Muscle layer of colon (tissue), 2 donors: ENCODE results near the gene C1orf185.
"Not testable (repeated sequence)": the region's sequence is repeated elsewhere in the genome, so short reads cannot be mapped to it uniquely, and the experiment has no call there.

Experiments
- H3K27ac ChIP-seq: one replicate; pipeline ENCODE4 v1.7.0; 2013; ENCODE audit warnings: low read depth, mild to moderate bottlenecking, low read length, moderate library complexity
- H3K27me3 ChIP-seq, 2 donors: one replicate each; pipeline ENCODE4 v1.7.0; 2013; ENCODE audit warnings: low read length in 2 of 2, mild to moderate bottlenecking in 2 of 2; ENCODE audit not compliant: insufficient read depth in 2 of 2, control insufficient read depth in 1 of 2
- H3K36me3 ChIP-seq: one replicate; pipeline ENCODE4 v1.7.0; 2013; ENCODE audit warnings: mild to moderate bottlenecking, low read length; ENCODE audit not compliant: insufficient read depth
- H3K4me1 ChIP-seq: one replicate; pipeline ENCODE4 v1.7.0; 2013; ENCODE audit warnings: mild to moderate bottlenecking, low read length; ENCODE audit not compliant: insufficient read depth
- H3K4me3 ChIP-seq, 2 donors: one replicate each; pipeline ENCODE4 v1.7.0; 2013; ENCODE audit warnings: low read length in 2 of 2, low read depth in 1 of 2, mild to moderate bottlenecking in 1 of 2, moderate library complexity in 1 of 2
- H3K9ac ChIP-seq: one replicate; pipeline ENCODE4 v1.7.0; 2013; ENCODE audit warnings: low read length
- H3K9me3 ChIP-seq: one replicate; pipeline ENCODE4 v1.7.0; 2013; ENCODE audit warnings: mild to moderate bottlenecking, low read length
- donor health status: abdominal sarcoma.
- donor health status: Adenocarcinoma of cecum.

The C1orf185 gene

DNA sequence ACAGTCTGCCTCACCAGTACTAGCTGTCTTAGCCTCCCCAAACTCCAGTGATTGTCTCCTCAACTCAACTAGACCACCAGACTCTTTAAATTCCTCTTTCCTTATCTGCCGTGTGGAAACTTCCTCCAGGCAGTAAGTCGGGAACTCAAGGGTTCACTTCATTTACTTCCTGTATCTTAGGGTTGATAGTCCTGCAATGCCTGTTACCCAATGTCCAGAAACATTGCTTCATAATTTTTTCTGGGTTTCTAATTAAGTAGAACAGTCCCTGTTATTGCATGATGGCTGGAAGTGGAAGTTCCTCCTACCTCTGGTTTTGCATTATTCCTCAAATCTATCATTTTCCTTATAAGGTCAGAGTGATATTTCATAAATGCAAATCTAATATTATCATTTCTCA lies 73.2 kb downstream of the C1orf185 start:
- no peaks in the 10 kb centered on the region for H3K27me3 ChIP-seq
- H3K36me3 ChIP-seq: no peaks in the 10 kb centered on the region
- H3K4me3 ChIP-seq: no peak overlapping the region
- H3K27ac ChIP-seq: no peak overlapping the region
- no peaks in the 10 kb centered on the region for H3K9me3 ChIP-seq
- no peaks in the 10 kb centered on the region for H3K4me1 ChIP-seq
- H3K9ac ChIP-seq: no peak overlapping the region

DNA sequence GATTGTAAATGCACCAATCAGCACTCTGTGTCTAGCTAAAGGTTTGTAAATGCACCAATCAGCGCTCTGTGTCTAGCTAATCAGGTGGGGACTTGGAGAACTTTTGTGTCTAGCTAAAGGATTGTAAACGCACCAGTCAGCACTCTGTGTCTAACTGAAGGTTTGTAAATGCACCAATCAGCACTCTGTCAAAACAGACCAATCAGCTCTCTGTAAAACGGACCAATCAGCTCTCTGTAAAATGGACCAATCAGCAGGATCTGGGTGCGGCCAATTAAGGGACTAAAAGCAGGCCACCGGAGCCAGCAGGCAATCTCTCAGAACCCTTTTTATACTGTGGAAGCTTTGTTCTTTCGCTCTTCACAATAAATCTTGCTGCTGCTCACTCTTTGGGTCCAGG lies 76.0 kb downstream of the C1orf185 start:
- not testable (repeated sequence) for H3K4me3 ChIP-seq, H3K9ac ChIP-seq, H3K9me3 ChIP-seq

GRCh38 chr1:51188230-51188629 lies 86.2 kb downstream of the C1orf185 start:
- no peak overlapping the region for H3K4me3 ChIP-seq
- no peak overlapping the region for H3K9ac ChIP-seq
- H3K9me3 ChIP-seq: no peaks in the 10 kb centered on the region
- no peak overlapping the region for H3K27ac ChIP-seq
- no peaks in the 10 kb centered on the region for H3K4me1 ChIP-seq
- H3K27me3 ChIP-seq: no peaks in the 10 kb centered on the region
- H3K36me3 ChIP-seq: no peaks in the 10 kb centered on the region

More for the DNA sequence above, 76.0 kb downstream of the C1orf185 start:
- not testable (repeated sequence) for H3K27me3 ChIP-seq, H3K27ac ChIP-seq, H3K36me3 ChIP-seq, H3K4me1 ChIP-seq

DNA sequence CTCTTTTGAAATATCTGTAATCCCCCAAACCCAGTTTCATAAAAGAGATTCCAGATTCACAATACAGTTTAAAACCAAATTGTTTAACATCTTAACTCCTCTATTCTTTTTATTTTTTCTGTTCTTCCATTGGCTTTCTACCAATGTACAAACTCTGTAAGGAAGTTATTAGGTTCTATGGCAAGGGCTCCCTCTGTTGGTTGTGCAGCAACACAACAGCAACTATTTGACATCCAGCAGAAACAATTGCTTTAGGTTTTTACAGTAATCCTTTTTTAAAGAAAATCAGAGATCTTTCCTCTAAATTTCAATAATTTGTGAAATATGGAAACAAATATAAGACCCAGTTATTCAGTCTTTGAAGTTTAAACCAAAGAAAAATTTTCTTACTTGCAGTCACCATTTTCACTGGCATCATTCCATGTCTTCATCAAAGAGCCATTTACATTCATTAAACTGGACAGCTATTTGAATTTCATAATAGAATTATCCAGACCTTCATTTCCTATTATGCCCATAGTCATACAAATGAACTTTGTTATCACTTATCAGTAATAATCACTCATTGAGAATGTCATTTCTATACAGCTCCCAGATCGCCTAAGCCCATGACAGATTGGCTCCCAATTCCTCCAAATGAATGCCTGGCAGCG lies 87.5 kb downstream of the C1orf185 start:
- Histone ChIP-seq H3K27ac (no peak overlapping the region), H3K36me3 (no peaks in the 10 kb centered on the region), H3K27me3 (no peaks in the 10 kb centered on the region), H3K9ac (no peak overlapping the region), H3K4me1 (no peaks in the 10 kb centered on the region), H3K9me3 (no peaks in the 10 kb centered on the region), H3K4me3 (no peak overlapping the region)

DNA sequence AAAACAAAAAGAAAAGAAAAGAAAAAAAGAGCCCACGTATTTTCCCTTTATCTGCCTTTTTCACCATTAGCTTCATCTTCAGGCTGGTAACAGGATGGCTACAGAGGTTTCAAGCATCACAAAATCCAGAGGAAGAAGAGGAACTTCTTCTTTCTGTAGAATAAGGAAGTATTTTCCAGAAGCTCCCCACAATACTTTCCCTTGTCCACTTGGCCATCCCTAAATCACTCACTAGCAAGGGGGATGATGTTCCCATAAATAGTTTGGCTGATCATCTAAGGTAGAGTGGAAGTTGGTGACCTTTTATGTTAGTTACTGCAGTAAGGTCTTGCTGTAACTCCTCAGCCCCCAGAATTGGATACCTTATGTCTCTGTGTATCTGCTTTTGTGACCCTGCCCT lies 88.9 kb downstream of the C1orf185 start:
- no peaks in the 10 kb centered on the region for H3K36me3 ChIP-seq
- no peaks in the 10 kb centered on the region for H3K9me3 ChIP-seq
- H3K4me1 ChIP-seq: no peaks in the 10 kb centered on the region
- H3K9ac ChIP-seq: no peak overlapping the region
- H3K27ac ChIP-seq: no peak overlapping the region
- H3K27me3 ChIP-seq: no peaks in the 10 kb centered on the region
- no peak overlapping the region for H3K4me3 ChIP-seq

DNA sequence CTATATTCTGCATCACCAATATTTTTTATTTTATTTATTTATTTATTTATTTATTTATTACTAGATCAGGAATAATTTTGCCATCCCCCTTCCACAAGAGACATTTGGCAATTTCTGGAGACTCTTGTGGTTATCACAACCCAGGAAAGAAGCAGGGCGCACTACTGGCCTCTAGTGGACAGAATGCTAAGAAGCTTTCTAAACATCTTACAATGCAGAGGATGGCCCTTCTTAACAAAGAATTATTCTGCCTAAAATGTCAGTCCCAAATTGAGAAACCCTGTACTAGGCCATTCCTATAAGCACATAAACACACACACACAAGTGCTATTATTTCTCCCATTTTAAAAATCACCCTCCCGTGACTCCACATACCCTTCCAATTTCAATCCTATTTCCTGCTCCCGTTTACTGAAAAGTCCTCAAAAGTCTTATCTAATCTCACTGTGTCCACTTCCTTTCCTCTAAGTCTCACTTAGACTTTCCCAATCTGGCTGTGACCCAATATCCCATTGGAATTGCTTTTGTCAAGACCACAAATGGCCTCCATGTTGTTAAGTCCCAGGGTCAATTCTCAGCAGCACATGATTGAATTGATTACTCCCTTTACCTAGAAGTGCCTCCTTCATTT lies 90.3 kb downstream of the C1orf185 start:
- no peaks in the 10 kb centered on the region for H3K27me3 ChIP-seq
- no peaks in the 10 kb centered on the region for H3K9me3 ChIP-seq
- H3K4me3 ChIP-seq: no peak overlapping the region
- no peak overlapping the region for H3K9ac ChIP-seq
- no peak overlapping the region for H3K27ac ChIP-seq
- no peaks in the 10 kb centered on the region for H3K36me3 ChIP-seq
- H3K4me1 ChIP-seq: no peaks in the 10 kb centered on the region

- Histone ChIP-seq H3K27ac (no peak overlapping the region), H3K4me1 (no peaks in the 10 kb centered on the region), H3K36me3 (no peaks in the 10 kb centered on the region), H3K9ac (no peak overlapping the region), H3K27me3 (no peaks in the 10 kb centered on the region), H3K9me3 (no peaks in the 10 kb centered on the region), H3K4me3 (no peak overlapping the region)
These were observed 91.5 kb downstream of the C1orf185 start for GRCh38 chr1:51193564-51193963.
